SK-N-SH (cell line): ENCODE results near the gene MBD3. TPM values are rescaled to one million over a fixed set of nuclear protein-coding genes. Genes with fewer than 3 reads are reported as not detected.

Source experiments
- CTCF ChIA-PET: fragments of 300-600, 350-600 bp; formaldehyde crosslinking; extraction: SDS; loops from one replicate; lab custom pipeline; 2021; lab: Yijun Ruan, JAX
- POLR2A ChIA-PET: fragments of 350-600 bp; sonication (Branson Sonifier 250); formaldehyde crosslinking; extraction: SDS; loops from one replicate; lab custom pipeline; 2020; ENCODE audit warnings: antibody characterized with exemption, inconsistent platforms; lab: Yijun Ruan, JAX
- DNase-seq: peaks from one replicate; pipeline ENCODE4 v3.0.0; 2012
- H2AFZ ChIP-seq: fragments of 200-600 bp; sonication (generic); 2 replicates; pipeline ENCODE4 v1.8.1; 2016; ENCODE audit warnings: antibody characterized with exemption, mild to moderate bottlenecking, low read depth
- H3F3A ChIP-seq: fragments of 200-600 bp; sonication (generic); replicated peaks from 2 replicates; pipeline ENCODE3; 2016; ENCODE audit warnings: antibody characterized with exemption, mild to moderate bottlenecking; ENCODE audit not compliant: insufficient read depth
- H3K27ac ChIP-seq, 2 experiments: fragments of 200-500 bp in 1 of 2; fragments of 200-600 bp in 1 of 2; sonication (Bioruptor generic) in 1 of 2; sonication (generic), shearing (Covaris generic) in 1 of 2; 2 replicates each; pipeline versions ENCODE4 v1.5.1 to v1.6.1; 2014 to 2016; ENCODE audit warnings: low read depth in 2 of 2, inconsistent platforms in 1 of 2, low read length in 1 of 2, mild to moderate bottlenecking in 1 of 2, mixed read lengths in 1 of 2
- H3K27me3 ChIP-seq: fragments of 200-600 bp; sonication (generic), shearing (Covaris generic); 2 replicates; pipeline ENCODE4 v1.6.1; 2016; ENCODE audit warnings: mixed run types; ENCODE audit not compliant: insufficient read depth
- H3K36me3 ChIP-seq, 2 experiments: fragments of 200-500 bp in 1 of 2; fragments of 200-600 bp in 1 of 2; sonication (Bioruptor generic) in 1 of 2; sonication (generic) in 1 of 2; replicated peaks in 1 of 2; 2 replicates each; pipeline versions ENCODE3 to v1.5.1; 2014 to 2016; ENCODE audit warnings: low read length in 1 of 2, mild to moderate bottlenecking in 1 of 2; ENCODE audit not compliant: insufficient read depth in 2 of 2, control insufficient read depth in 1 of 2
- H3K4me1 ChIP-seq, 2 experiments: fragments of 200-500 bp in 1 of 2; fragments of 200-600 bp in 1 of 2; sonication (Bioruptor generic) in 1 of 2; sonication (generic), shearing (Covaris generic) in 1 of 2; 2 replicates each; pipeline versions ENCODE4 v1.5.1 to v1.6.1; 2014 to 2016; ENCODE audit warnings: low read depth in 1 of 2, low read length in 1 of 2, mixed run types in 1 of 2; ENCODE audit not compliant: insufficient read depth in 2 of 2, control insufficient read depth in 1 of 2
- H3K4me2 ChIP-seq: fragments of 200-600 bp; sonication (generic), shearing (Covaris generic); 2 replicates; pipeline ENCODE4 v1.6.1; 2017; ENCODE audit warnings: mixed run types
- H3K4me3 ChIP-seq, 2 experiments: fragments of 200-500 bp in 1 of 2; fragments of 200-600 bp in 1 of 2; sonication (Bioruptor generic) in 1 of 2; sonication (generic), shearing (Covaris generic) in 1 of 2; 2 replicates each; pipeline versions ENCODE4 v1.5.1 to v1.8.1; 2014 to 2016; ENCODE audit warnings: low read depth in 2 of 2, inconsistent platforms in 1 of 2, low read length in 1 of 2, mild to moderate bottlenecking in 1 of 2, mixed read lengths in 1 of 2, moderate library complexity in 1 of 2
- H3K79me2 ChIP-seq: fragments of 200-600 bp; sonication (generic); 2 replicates; pipeline ENCODE4 v1.8.1; 2017; ENCODE audit warnings: mild to moderate bottlenecking; ENCODE audit not compliant: insufficient read depth
- H3K9ac ChIP-seq: fragments of 200-600 bp; sonication (generic); 2 replicates; pipeline ENCODE4 v1.6.1; 2017; ENCODE audit warnings: mixed run types
- H3K9me2 ChIP-seq: fragments of 200-600 bp; sonication (generic); 2 replicates; pipeline ENCODE4 v1.6.1; 2017; ENCODE audit warnings: mixed run types
- H3K9me3 ChIP-seq: fragments of 200-600 bp; sonication (generic); 2 replicates; pipeline ENCODE4 v1.6.1; 2017; ENCODE audit warnings: mixed run types, mild to moderate bottlenecking, moderate library complexity
- H4K20me1 ChIP-seq: fragments of 200-600 bp; sonication (generic); 2 replicates; pipeline ENCODE4 v1.6.1; 2017; ENCODE audit warnings: mild to moderate bottlenecking, mixed run types; ENCODE audit not compliant: insufficient read depth
- CHD2 ChIP-seq: fragments of 150-350 bp; IDR thresholded peaks from 2 replicates; pipeline ENCODE4 v1.6.1; 2018; ENCODE audit warnings: low read length; ENCODE audit not compliant: partially characterized antibody
- CTCF ChIP-seq: fragments of 200-600 bp; sonication (generic); IDR thresholded peaks from 2 replicates; pipeline ENCODE4 v1.6.1; 2017; ENCODE audit warnings: antibody characterized with exemption, mild to moderate bottlenecking, moderate library complexity
- ELF1 ChIP-seq: IDR thresholded peaks from 2 replicates; pipeline ENCODE4 v1.4.0; 2012
- EP300 ChIP-seq, 2 experiments: IDR thresholded peaks; 2 replicates each; pipeline versions ENCODE4 v1.4.0 to v1.6.1; 2012; ENCODE audit warnings: borderline replicate concordance in 1 of 2, low read depth in 1 of 2, low read length in 1 of 2
- EZH2phosphoT487 ChIP-seq: fragments of 200-600 bp; sonication (generic); IDR thresholded peaks from 2 replicates; pipeline ENCODE4 v1.6.1; 2017; ENCODE audit warnings: low read depth, mixed run types, mild to moderate bottlenecking, antibody characterized with exemption, moderate library complexity, borderline replicate concordance
- FOXJ3 ChIP-seq: sonication (generic); formaldehyde crosslinking; IDR thresholded peaks from 2 replicates; pipeline ENCODE4 v1.5.1; 2020; ENCODE audit warnings: mild to moderate bottlenecking, missing genetic modification reagents
- FOXM1 ChIP-seq: IDR thresholded peaks from 2 replicates; pipeline ENCODE4 v1.4.0; 2012; ENCODE audit warnings: low read depth, mild to moderate bottlenecking
- GABPA ChIP-seq: IDR thresholded peaks from 2 replicates; pipeline ENCODE4 v1.4.0; 2012; ENCODE audit warnings: low read depth, mild to moderate bottlenecking
- MXI1 ChIP-seq: IDR thresholded peaks from 2 replicates; pipeline ENCODE4 v1.6.1; 2012; ENCODE audit warnings: mild to moderate bottlenecking, low read depth, low read length, improper control_type of control experiment
- NRF1 ChIP-seq: IDR thresholded peaks from 2 replicates; pipeline ENCODE4 v1.6.1; 2012; ENCODE audit warnings: low read depth, mild to moderate bottlenecking, low read length
- PBX3 ChIP-seq: IDR thresholded peaks from 2 replicates; pipeline ENCODE4; 2012
- POLR2AphosphoS5 ChIP-seq: IDR thresholded peaks from 2 replicates; pipeline ENCODE4 v1.6.1; 2012; ENCODE audit warnings: low read depth, low read length
- RAD21 ChIP-seq: IDR thresholded peaks from 2 replicates; pipeline ENCODE4 v1.6.1; 2012; ENCODE audit warnings: mild to moderate bottlenecking, low read length
- SIN3A ChIP-seq: IDR thresholded peaks from 2 replicates; pipeline ENCODE4 v1.6.1; 2012; ENCODE audit warnings: low read depth, mild to moderate bottlenecking, low read length, moderate library complexity, borderline replicate concordance
- SMC3 ChIP-seq: IDR thresholded peaks from 2 replicates; pipeline ENCODE4 v1.6.1; 2012; ENCODE audit warnings: low read depth, low read length, improper control_type of control experiment
- TAF1 ChIP-seq: IDR thresholded peaks from 2 replicates; pipeline ENCODE4 v1.6.1; 2012; ENCODE audit warnings: low read depth, mild to moderate bottlenecking, low read length, moderate library complexity, borderline replicate concordance
- USF2 ChIP-seq: fragments of 150-350 bp; IDR thresholded peaks from 2 replicates; pipeline ENCODE4 v1.6.1; 2017; ENCODE audit warnings: antibody characterized with exemption, low read length, low read depth, borderline replicate concordance
- YY1 ChIP-seq: IDR thresholded peaks from 2 replicates; pipeline ENCODE4 v1.4.0; 2012; ENCODE audit warnings: low read depth, mild to moderate bottlenecking
- WGBS: methylation state at CpG from one replicate; pipeline ENCODE4 v1.1.6; 2017; ENCODE audit warnings: low lambda C conversion rate; 5-methylcytosine and 5-hydroxymethylcytosine counted together
- polyA plus RNA-seq, 3 experiments: library from polyadenylated mRNA; depleted of rRNA; stranded (reverse); fragments of >200 nt; gene quantifications; 2 replicates each; pipeline ENCODE4 v1.2.3, GENCODE V29; 2012
- TF ChIP-seq, protein P1 (sequence below): IDR thresholded peaks from 2 replicates; pipeline ENCODE4 v1.4.0; 2012; ENCODE audit warnings: low read depth
- TF ChIP-seq, protein P2 (sequence below): IDR thresholded peaks from 2 replicates; pipeline ENCODE4 v1.4.0; 2012; ENCODE audit warnings: low read depth, borderline replicate concordance

MBD3 gene
- polyA plus RNA-seq, 1 of the 3 experiments (the other 2 are of a cell fraction) = 96.5 TPM

DNA sequence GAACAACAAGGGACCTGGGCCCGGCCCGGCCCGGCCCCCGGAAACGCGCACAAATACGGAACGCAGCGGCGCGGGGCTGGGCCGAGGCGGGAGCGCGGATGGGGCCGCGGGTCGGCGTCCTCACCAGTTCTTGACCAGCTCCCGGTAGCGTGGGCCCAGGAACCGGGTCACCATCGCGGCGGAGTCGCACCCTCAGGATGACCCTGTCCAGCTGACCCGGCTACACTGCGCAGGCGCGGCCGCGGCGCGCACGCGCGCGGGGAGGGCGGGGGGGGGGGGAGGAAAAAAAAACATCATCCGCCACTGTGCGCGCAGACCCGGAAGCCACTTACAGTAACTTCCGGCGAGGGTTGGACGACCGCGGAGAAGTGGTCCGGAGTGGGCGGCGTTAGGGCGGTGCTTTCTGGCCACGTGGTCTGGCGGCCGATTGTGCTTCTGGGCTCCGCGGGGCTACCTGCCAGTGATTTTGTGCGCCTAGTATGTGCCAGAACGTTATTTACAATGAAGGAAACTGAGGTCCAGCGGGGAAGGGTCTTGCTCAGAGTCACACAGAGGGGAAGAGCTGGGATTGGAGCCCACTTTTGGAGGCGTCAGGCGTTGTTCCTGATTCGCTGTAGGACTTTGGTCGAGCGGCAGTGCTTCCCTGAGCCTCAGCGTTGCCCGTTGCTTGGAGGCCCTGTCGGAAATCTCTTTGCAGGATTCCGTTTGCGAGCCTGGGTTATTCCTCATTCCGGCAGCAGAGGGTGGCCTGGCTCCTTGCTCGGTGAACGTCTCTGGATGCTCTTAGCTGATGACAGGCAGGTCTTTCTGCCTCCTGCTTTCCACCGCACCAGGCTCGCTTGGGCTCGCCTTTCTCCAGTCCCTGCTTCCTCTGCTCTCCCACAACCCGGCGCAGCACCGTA is 12.8 kb upstream of the MBD3 start, which contains the start of gene UQCR11:
Gene UQCR11, minus strand, starts transcription at position 227 of the 902 bp plus-strand sequence. Its CDS starts 53 bp downstream, at position 174.
- H3K4me1 ChIP-seq = peaks cover 5 to 9% of the 10 kb centered on the region in 2 experiments; a peak in 2 of 4 replicates
- TF ChIP-seq MXI1 = peak; percentile 93
- peak; percentile 80 for TF ChIP-seq GABPA
- no peak for TF ChIP-seq EZH2phosphoT487
- TF ChIP-seq EP300 (IDR thresholded peaks at IDR 0.05; ENCODE audit: borderline replicate concordance in 1 of 2, low read depth in 1 of 2, low read length in 1 of 2) = no peak
- TF ChIP-seq ELF1 = peak; percentile 89
- no peak for TF ChIP-seq FOXM1
- TF ChIP-seq, protein P1, sequence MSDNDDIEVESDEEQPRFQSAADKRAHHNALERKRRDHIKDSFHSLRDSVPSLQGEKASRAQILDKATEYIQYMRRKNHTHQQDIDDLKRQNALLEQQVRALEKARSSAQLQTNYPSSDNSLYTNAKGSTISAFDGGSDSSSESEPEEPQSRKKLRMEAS = peak; percentile 93
- peak; percentile 84 for TF ChIP-seq NRF1
- peak; percentile 77; the same call in 1 of the 2 replicates for TF ChIP-seq SIN3A
- peak; percentile 39 for TF ChIP-seq SMC3
- TF ChIP-seq USF2 = peak; percentile 57; the same call in 1 of the 2 replicates
- TF ChIP-seq TAF1 = peak; percentile 53; the same call in 1 of the 2 replicates
- no peak for TF ChIP-seq FOXJ3
- TF ChIP-seq YY1 = no peak
- peak; percentile 85 for TF ChIP-seq POLR2AphosphoS5
- TF ChIP-seq, protein P2, sequence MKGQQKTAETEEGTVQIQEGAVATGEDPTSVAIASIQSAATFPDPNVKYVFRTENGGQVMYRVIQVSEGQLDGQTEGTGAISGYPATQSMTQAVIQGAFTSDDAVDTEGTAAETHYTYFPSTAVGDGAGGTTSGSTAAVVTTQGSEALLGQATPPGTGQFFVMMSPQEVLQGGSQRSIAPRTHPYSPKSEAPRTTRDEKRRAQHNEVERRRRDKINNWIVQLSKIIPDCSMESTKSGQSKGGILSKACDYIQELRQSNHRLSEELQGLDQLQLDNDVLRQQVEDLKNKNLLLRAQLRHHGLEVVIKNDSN = peak; percentile 91
- peak; percentile 73 for TF ChIP-seq RAD21
- TF ChIP-seq PBX3 = peak; percentile 38; the same call in 1 of the 2 replicates
- TF ChIP-seq CHD2 = peak; percentile 30
- TF ChIP-seq CTCF = peak; percentile 63
- TF ChIP-seq, all 33 proteins: peak for 15
- Histone ChIP-seq H3K4me3 (peak within 1 kb of the TSS; percentile 73 to 99), H3K27me3 (no peaks in the 10 kb centered on the region), H3K79me2 (peaks cover 48% of the 10 kb centered on the region), H3K9me2 (no peaks in the 10 kb centered on the region), H3K4me2 (peak within 1 kb of the TSS; percentile 99), H3K9ac (peak within 1 kb of the TSS; percentile 88), H3K27ac (peak within 1 kb of the TSS; percentile 76 to 94), H4K20me1 (peaks cover 19% of the 10 kb centered on the region; the same call in 1 of the 2 replicates), H3K9me3 (no peaks in the 10 kb centered on the region), H3F3A (peaks cover 18% of the 10 kb centered on the region), H3K36me3 (peaks cover 0 to 8% of the 10 kb centered on the region in 2 experiments), H2AFZ (peak within 1 kb of the TSS; percentile 97)
- ChIA-PET CTCF (interaction anchor here (0.5 to 2.6 kb wide), 20 partner anchors 10 to 232 kb away, joined by 3 to 17 read pairs (median 3); no protein-coding TSS in a partner anchor), POLR2A (interaction anchor here (0.7 to 1.4 kb wide), 3 partner anchors 13 to 46 kb away, joined by 3 to 15 read pairs (median 3); partner anchors contain the start of gene MBD3)
- WGBS = 4% methylated on average over 14 of the region's 79 CpGs
- DNase-seq = peak; percentile 100
